B cell (primary cell): ENCODE measurements around the gene STK40. TPM values are rescaled to one million over a fixed set of nuclear protein-coding genes. Genes with fewer than 3 reads are reported as not detected.

Experiments used
- ATAC-seq: fragments of 200-7000 bp; cut with Tn5 transposase; one replicate; pipeline ENCODE4 v1.10.0; 2021; ENCODE audit warnings: low read depth, mild to moderate bottlenecking, moderate number of reproducible peaks, moderate library complexity
- CTCF ChIA-PET: fragments of 350-600 bp; sonication (Branson Sonifier 250); formaldehyde crosslinking; loops from one replicate; lab custom pipeline; 2021; ENCODE audit warnings: antibody characterized with exemption, inconsistent platforms; lab: Charles Lee
- POLR2A ChIA-PET: fragments of 350-600 bp; sonication (Branson Sonifier 250); formaldehyde crosslinking; loops from one replicate; lab custom pipeline; 2021; ENCODE audit warnings: antibody characterized with exemption; lab: Charles Lee
- DNase-seq: peaks from one replicate; pipeline ENCODE4 v3.0.0; 2013
- H2AFZ ChIP-seq: 2 replicates; pipeline ENCODE4 v1.6.1; 2012; ENCODE audit warnings: mild to moderate bottlenecking, low read depth, low read length; ENCODE audit not compliant: insufficient read depth, poor library complexity, severe bottlenecking
- H3K27ac ChIP-seq, 2 donors: 1 replicate in 1 of 2; 2 replicates in 1 of 2; pipeline ENCODE4 v1.5.1; 2012 to 2013; ENCODE audit warnings: low read length in 2 of 2, mild to moderate bottlenecking in 2 of 2, moderate library complexity in 1 of 2
- H3K27me3 ChIP-seq, 4 experiments: fragments of 200-600 bp in 1 of 4; sonication (generic) in 1 of 4; replicated peaks in 1 of 4; 1 replicate in 2 of 4; 2 replicates in 2 of 4; pipeline versions ENCODE4 v1.6.1 to v1.7.0; 2013 to 2016; ENCODE audit warnings: low read length in 3 of 4, mild to moderate bottlenecking in 2 of 4, mixed read lengths in 1 of 4, moderate library complexity in 1 of 4; ENCODE audit not compliant: insufficient read depth in 4 of 4, control insufficient read depth in 3 of 4; ENCODE audit errors: control extremely low read depth in 1 of 4
- H3K36me3 ChIP-seq, 2 experiments: replicated peaks in 1 of 2; 1 replicate in 1 of 2; 2 replicates in 1 of 2; pipeline versions ENCODE4 v1.6.1 to v1.7.1; 2013; ENCODE audit warnings: low read length in 1 of 2; ENCODE audit not compliant: insufficient read depth in 2 of 2, control insufficient read depth in 1 of 2; ENCODE audit errors: control extremely low read depth in 1 of 2, extremely low read depth in 1 of 2
- H3K4me1 ChIP-seq, 2 donors: fragments of 200-600 bp in 1 of 2; sonication (generic) in 1 of 2; 1 replicate in 1 of 2; 2 replicates in 1 of 2; pipeline versions ENCODE4 v1.5.1 to v1.6.1; 2013 to 2017; ENCODE audit warnings: low read length in 2 of 2; ENCODE audit not compliant: control insufficient read depth in 2 of 2, insufficient read depth in 2 of 2
- H3K4me2 ChIP-seq: replicated peaks from 2 replicates; pipeline ENCODE3; 2012; ENCODE audit warnings: mild to moderate bottlenecking, low read depth, low read length; ENCODE audit not compliant: poor library complexity, severe bottlenecking
- H3K4me3 ChIP-seq, 5 experiments: fragments of 200-600 bp in 1 of 5; sonication (generic) in 1 of 5; 1 replicate in 3 of 5; 2 replicates in 2 of 5; pipeline versions ENCODE4 v1.5.1 to v1.7.0; 2011 to 2016; ENCODE audit warnings: low read length in 4 of 5, mild to moderate bottlenecking in 4 of 5, low read depth in 2 of 5, control low read depth in 1 of 5, moderate library complexity in 1 of 5; ENCODE audit not compliant: insufficient read depth in 1 of 5; ENCODE audit errors: control extremely low read depth in 1 of 5, extremely low read depth in 1 of 5
- H3K79me2 ChIP-seq: fragments of 200-600 bp; sonication (generic); one replicate; pipeline ENCODE4 v1.6.0; 2016; ENCODE audit warnings: low read length; ENCODE audit not compliant: control insufficient read depth, insufficient read depth
- H3K9ac ChIP-seq: fragments of 200-600 bp; sonication (generic); 2 replicates; pipeline ENCODE4 v1.6.1; 2017; ENCODE audit warnings: mild to moderate bottlenecking, low read length, moderate library complexity
- H3K9me3 ChIP-seq, 3 donors: one replicate each; pipeline versions ENCODE4 v1.6.1 to v1.7.1; 2013; ENCODE audit warnings: low read length in 2 of 3; ENCODE audit not compliant: control insufficient read depth in 2 of 3, insufficient read depth in 1 of 3; ENCODE audit errors: control extremely low read depth in 1 of 3
- H4K20me1 ChIP-seq: 2 replicates; pipeline ENCODE4 v1.6.0; 2012; ENCODE audit warnings: mild to moderate bottlenecking, low read length; ENCODE audit not compliant: insufficient read depth, control insufficient read depth, poor library complexity, severe bottlenecking
- H3K27ac Mint-ChIP-seq: one replicate; pipeline ENCODE4 v1.8.0; 2021; ENCODE audit warnings: mixed read lengths
- H3K27me3 Mint-ChIP-seq: one replicate; pipeline ENCODE4 v1.8.0; 2021; ENCODE audit warnings: mixed read lengths
- H3K4me1 Mint-ChIP-seq: one replicate; pipeline ENCODE4 v1.8.0; 2021; ENCODE audit warnings: mixed read lengths
- H3K4me3 Mint-ChIP-seq: one replicate; pipeline ENCODE4 v1.8.0; 2021; ENCODE audit warnings: mixed read lengths
- H3K9me3 Mint-ChIP-seq: one replicate; pipeline ENCODE4 v1.8.0; 2022; ENCODE audit warnings: mixed read lengths; ENCODE audit not compliant: insufficient read depth
- CTCF ChIP-seq: fragments of 200-600 bp; IDR thresholded peaks from one replicate; pipeline ENCODE4 v1.8.0; 2022; ENCODE audit warnings: antibody characterized with exemption, mild to moderate bottlenecking
- EZH2 ChIP-seq: IDR thresholded peaks from 2 replicates; pipeline ENCODE4 v1.6.1; 2012; ENCODE audit warnings: borderline replicate concordance, low read depth, mild to moderate bottlenecking, moderate library complexity, low read length; ENCODE audit not compliant: insufficient read depth, poor library complexity, severe bottlenecking
- WGBS: methylation state at CpG from one replicate; pipeline ENCODE4 v1.1.5; 2013; ENCODE audit warnings: missing lambda C conversion rate; ENCODE audit not compliant: insufficient coverage; 5-methylcytosine and 5-hydroxymethylcytosine counted together
- intact Hi-C: fragments of 100-400 bp; cut with micrococcal nuclease; formaldehyde crosslinking; loops from one replicate; pipeline ENCODE4 v1.10.0; 2022
- polyA plus RNA-seq: library from polyadenylated mRNA; depleted of rRNA; stranded (reverse); fragments of >200 nt; gene quantifications from 2 replicates; pipeline ENCODE4 v1.2.3, GENCODE V29; 2012
- total RNA-seq, 2 donors: library from RNA; stranded (reverse); fragments of 120-200 nt in 1 of 2; gene quantifications; 1 replicate in 1 of 2; 2 replicates in 1 of 2; pipeline versions ENCODE4 v1.2.3 to v1.2.4, GENCODE V29; 2013 to 2022

The STK40 gene
- total and polyA plus RNA-seq, 2 donors (not counting 1 experiment from before 2014, with no cell fraction given): 53.1 to 69.1 TPM

- TF ChIP-seq CTCF (no peak), EZH2 (no peak)
- peaks cover 13% of the 10 kb centered on the region for H3K4me1 Mint-ChIP-seq
- no peak overlapping the region for H3K27ac ChIP-seq
- no peaks in the 10 kb centered on the region for H3K79me2 ChIP-seq
- POLR2A ChIA-PET: no interaction called here
- DNase-seq (no peak), ATAC-seq (no peak)
- CTCF ChIA-PET: no interaction called here
- peaks cover 52% of the 10 kb centered on the region for H3K27me3 Mint-ChIP-seq
- H3K9me3 Mint-ChIP-seq: no peaks in the 10 kb centered on the region
- peaks cover 0 to 27% (median 10%) of the 10 kb centered on the region in 4 experiments for H3K27me3 ChIP-seq
- H3K36me3 ChIP-seq: no peaks in the 10 kb centered on the region
- H3K4me2 ChIP-seq: no peak overlapping the region
- no peak overlapping the region for H3K4me3 Mint-ChIP-seq
- H3K27ac Mint-ChIP-seq: no peak overlapping the region
- H2AFZ ChIP-seq: no peak overlapping the region
- H3K9me3 ChIP-seq: no peaks in the 10 kb centered on the region
- H3K9ac ChIP-seq: no peak overlapping the region
- H3K4me1 ChIP-seq: peaks cover 10 to 11% of the 10 kb centered on the region in 2 donors
- H3K4me3 ChIP-seq: no peak overlapping the region
- WGBS: 80% methylated on average over 6 of the region's 6 CpGs
- no peaks in the 10 kb centered on the region for H4K20me1 ChIP-seq
- intact Hi-C loops: no loop called here
Measured at GRCh38 chr1:36328713-36329112, 57.0 kb downstream of the STK40 start.

DNA sequence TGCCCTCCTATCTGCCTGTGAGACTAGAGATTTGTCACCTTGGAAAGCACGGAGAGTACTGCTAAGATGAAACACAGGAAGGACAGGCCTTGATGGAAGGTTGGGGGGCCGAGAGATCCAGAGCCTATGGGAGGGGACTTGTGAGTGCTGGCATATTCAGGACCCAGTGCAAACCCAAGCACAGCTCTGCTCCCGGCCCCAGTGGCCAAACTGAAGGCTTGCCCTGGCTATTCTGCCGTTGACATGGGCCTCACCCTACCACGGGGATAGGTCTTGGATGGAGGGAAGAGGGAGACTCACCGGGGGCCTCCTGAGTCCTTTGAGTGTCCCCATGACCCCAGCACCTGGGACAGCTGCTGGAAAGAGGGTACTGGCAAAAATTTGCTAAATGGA, 57.6 kb downstream of the STK40 start:
- peaks cover 14% of the 10 kb centered on the region for H3K4me1 Mint-ChIP-seq
- DNase-seq (no peak), ATAC-seq (no peak)
- Histone ChIP-seq H2AFZ (no peak overlapping the region), H4K20me1 (no peaks in the 10 kb centered on the region), H3K27me3 (peaks cover 0 to 28% (median 10%) of the 10 kb centered on the region in 4 experiments), H3K9ac (no peak overlapping the region), H3K79me2 (no peaks in the 10 kb centered on the region), H3K36me3 (no peaks in the 10 kb centered on the region), H3K9me3 (no peaks in the 10 kb centered on the region), H3K4me1 (peaks cover 10 to 13% of the 10 kb centered on the region in 2 donors), H3K4me3 (no peak overlapping the region), H3K27ac (no peak overlapping the region), H3K4me2 (no peak overlapping the region)
- no peak overlapping the region for H3K4me3 Mint-ChIP-seq
- CTCF ChIA-PET: no interaction called here
- POLR2A ChIA-PET: no interaction called here
- intact Hi-C loops: no loop called here
- WGBS: 89% methylated on average over 6 of the region's 6 CpGs
- H3K9me3 Mint-ChIP-seq: no peaks in the 10 kb centered on the region
- H3K27ac Mint-ChIP-seq: no peak overlapping the region
- H3K27me3 Mint-ChIP-seq: peaks cover 52% of the 10 kb centered on the region
- TF ChIP-seq CTCF (no peak), EZH2 (no peak)
